Measurements from ENCODE around the gene POLR3A. TPM values are rescaled to one million over a fixed set of nuclear protein-coding genes. Genes with fewer than 3 reads are reported as not detected.

POLR3A gene
- total and polyA plus RNA-seq, 4 experiments from 2014 or later = 4.5 to 17.6 (median 13.3) TPM

DNA sequence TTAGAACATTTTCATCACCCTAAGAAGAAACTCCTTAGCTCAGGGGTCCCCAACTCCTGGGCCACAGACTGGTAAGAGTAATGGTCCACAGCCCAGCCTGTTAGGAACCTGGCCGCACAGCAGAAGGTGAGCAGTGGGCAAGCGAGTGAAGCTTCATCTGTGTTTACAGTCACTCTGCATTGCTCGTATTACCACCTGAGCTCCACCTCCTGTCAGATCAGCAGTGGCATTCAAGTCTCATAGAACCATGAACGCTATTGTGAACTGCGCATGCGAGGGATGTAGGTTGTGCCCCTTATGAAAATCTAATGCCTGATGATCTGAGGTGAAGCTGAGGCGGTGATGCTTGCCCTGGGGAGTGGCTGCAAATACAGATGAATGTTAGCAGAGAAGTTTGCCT lies 65.4 kb downstream of the POLR3A start:
- Histone ChIP-seq H3K9me3 (ENCODE audit: control insufficient read depth in 1 of 2, low read length in 2 of 2) (no peaks in the 10 kb centered on the region), H3K4me3 (ENCODE audit: low read length in 2 of 2) (no peak overlapping the region), H3K27me3 (ENCODE audit: insufficient read depth, low read length) (no peaks in the 10 kb centered on the region), H3K36me3 (ENCODE audit: insufficient read depth, low read length) (no peaks in the 10 kb centered on the region), H3K27ac (ENCODE audit: low read depth, low read length) (no peak overlapping the region), H3K4me1 (ENCODE audit: insufficient read depth, low read length) (no peaks in the 10 kb centered on the region)
- ChIA-PET CTCF (ENCODE audit: partially characterized antibody) (no interaction called here), POLR2A (ENCODE audit: partially characterized antibody) (no interaction called here)
- no peak for DNase-seq
- H3K27ac Mint-ChIP-seq = no peak overlapping the region
- intact Hi-C loops (cut with micrococcal nuclease) = no loop called here
- peaks cover 0 to 3% (median 0%) of the 10 kb centered on the region in 8 donors for H3K9me3 Mint-ChIP-seq
- H3K27me3 Mint-ChIP-seq = peaks cover 0 to 10% of the 10 kb centered on the region in 2 donors
- H3K36me3 Mint-ChIP-seq = no peaks in the 10 kb centered on the region
- no peaks in the 10 kb centered on the region for H3K4me1 Mint-ChIP-seq
- H3K4me3 Mint-ChIP-seq = no peak overlapping the region

DNA sequence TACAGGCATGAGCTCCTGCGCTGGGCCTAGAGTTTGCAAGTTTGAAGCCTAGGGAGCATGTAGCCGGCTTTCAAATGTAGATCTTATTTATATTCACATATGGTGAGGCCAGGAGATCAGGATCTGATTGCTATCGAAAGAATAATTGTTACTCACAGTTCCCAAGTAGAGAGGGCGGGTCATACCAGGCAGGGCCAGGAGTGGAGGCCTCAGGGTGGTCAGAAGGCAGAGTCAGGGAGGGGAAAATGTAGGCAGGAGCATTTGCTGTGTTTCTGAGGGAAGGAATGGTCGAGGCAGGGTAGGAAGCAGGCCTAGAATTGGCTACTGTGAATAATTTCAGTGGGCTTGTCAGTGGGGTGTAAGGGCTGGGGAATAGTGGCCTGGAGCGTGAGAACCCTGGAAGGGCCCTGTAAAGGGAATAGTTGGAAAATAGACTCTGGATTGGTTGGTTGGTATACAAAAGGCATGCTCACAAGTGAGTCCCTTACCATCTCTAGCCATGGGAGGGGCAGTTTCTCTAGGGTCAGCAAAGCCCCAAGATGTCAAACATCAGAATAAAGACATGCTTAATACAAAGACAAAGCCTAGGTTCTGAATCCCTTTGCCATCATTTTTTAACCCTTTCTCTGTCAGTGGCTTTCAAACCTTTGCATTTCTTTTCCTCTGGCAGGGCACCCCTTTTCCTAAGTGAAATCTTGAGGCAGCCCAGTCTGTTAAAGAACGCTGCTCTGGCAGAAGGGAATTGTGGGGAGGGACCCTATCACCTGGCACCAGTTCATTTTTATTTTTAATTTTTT lies 66.8 kb downstream of the POLR3A start:
- no peak overlapping the region for H3K4me3 Mint-ChIP-seq
- Histone ChIP-seq H3K4me1 (ENCODE audit: insufficient read depth, low read length) (no peaks in the 10 kb centered on the region), H3K27ac (ENCODE audit: low read depth, low read length) (no peak overlapping the region), H3K9me3 (ENCODE audit: control insufficient read depth in 1 of 2, low read length in 2 of 2) (no peaks in the 10 kb centered on the region), H3K27me3 (ENCODE audit: insufficient read depth, low read length) (no peaks in the 10 kb centered on the region), H3K4me3 (ENCODE audit: low read length in 2 of 2) (no peak overlapping the region), H3K36me3 (ENCODE audit: insufficient read depth, low read length) (no peaks in the 10 kb centered on the region)
- ChIA-PET POLR2A (ENCODE audit: partially characterized antibody) (no interaction called here), CTCF (ENCODE audit: partially characterized antibody) (no interaction called here)
- H3K27ac Mint-ChIP-seq = no peak overlapping the region
- peaks cover 0 to 3% (median 0%) of the 10 kb centered on the region in 8 donors for H3K9me3 Mint-ChIP-seq
- no peak for DNase-seq
- H3K36me3 Mint-ChIP-seq = no peaks in the 10 kb centered on the region
- no peaks in the 10 kb centered on the region for H3K4me1 Mint-ChIP-seq
- peaks cover 1 to 13% of the 10 kb centered on the region in 2 donors for H3K27me3 Mint-ChIP-seq
- intact Hi-C loops (cut with micrococcal nuclease) = no loop called here

DNA sequence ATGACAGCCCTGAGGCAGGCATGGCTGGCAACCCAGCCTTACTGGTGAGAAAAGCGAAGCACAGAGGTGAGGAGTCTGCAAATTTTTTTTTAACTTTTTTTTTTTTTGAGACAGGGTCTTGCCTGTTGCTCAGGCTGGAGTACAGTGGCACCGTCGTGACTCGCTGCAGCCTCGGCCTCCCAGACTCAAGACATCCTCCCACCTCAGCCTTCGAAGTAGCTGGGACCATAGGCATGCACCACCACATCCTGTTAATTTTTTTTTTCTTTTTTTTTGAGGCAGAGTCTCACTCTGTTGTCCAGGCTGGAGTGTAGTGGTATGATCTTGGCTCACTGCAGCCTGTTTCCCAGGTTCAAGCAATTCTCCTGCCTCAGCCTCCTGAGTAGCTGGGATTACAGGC lies 67.6 kb downstream of the POLR3A start:
- H3K4me3 Mint-ChIP-seq = no peak overlapping the region
- H3K9me3 Mint-ChIP-seq = peaks cover 0 to 3% (median 0%) of the 10 kb centered on the region in 8 donors
- POLR2A ChIA-PET (ENCODE audit: partially characterized antibody) = no interaction called here
- intact Hi-C loops (cut with micrococcal nuclease) = no loop called here
- Histone ChIP-seq H3K9me3 (ENCODE audit: control insufficient read depth in 1 of 2, low read length in 2 of 2) (no peaks in the 10 kb centered on the region), H3K27ac (ENCODE audit: low read depth, low read length) (no peak overlapping the region), H3K4me3 (ENCODE audit: low read length in 2 of 2) (no peak overlapping the region), H3K4me1 (ENCODE audit: insufficient read depth, low read length) (no peaks in the 10 kb centered on the region), H3K36me3 (ENCODE audit: insufficient read depth, low read length) (no peaks in the 10 kb centered on the region), H3K27me3 (ENCODE audit: insufficient read depth, low read length) (no peaks in the 10 kb centered on the region)
- no peaks in the 10 kb centered on the region for H3K36me3 Mint-ChIP-seq
- CTCF ChIA-PET (ENCODE audit: partially characterized antibody) = no interaction called here
- H3K27ac Mint-ChIP-seq = no peak overlapping the region
- no peak for DNase-seq
- H3K4me1 Mint-ChIP-seq = no peaks in the 10 kb centered on the region
- peaks cover 1 to 13% of the 10 kb centered on the region in 2 donors for H3K27me3 Mint-ChIP-seq

DNA sequence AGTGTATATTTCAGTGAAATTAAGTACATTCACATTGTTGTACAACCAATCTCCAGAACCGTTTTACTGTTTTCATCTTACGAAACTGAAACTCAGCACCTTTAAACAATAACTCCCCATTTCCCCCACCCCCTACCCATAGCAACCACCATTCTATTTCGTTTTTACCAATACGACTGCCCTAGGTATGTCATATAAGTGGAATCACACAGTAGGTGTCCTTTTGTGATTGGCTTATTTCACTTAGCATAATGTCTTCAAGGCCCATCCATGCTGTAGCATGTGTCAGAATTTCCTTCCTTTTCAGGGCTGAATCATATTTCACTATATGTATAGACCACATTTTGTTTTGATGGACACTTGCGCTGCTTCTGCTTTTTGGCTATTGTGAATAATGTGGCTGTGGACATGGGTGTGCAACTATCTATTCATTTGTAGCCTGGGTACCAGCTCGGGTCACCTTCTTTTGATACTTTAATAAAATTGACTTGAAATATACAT lies 68.4 kb downstream of the POLR3A start:
- Histone ChIP-seq H3K27ac (ENCODE audit: low read depth, low read length) (no peak overlapping the region), H3K4me1 (ENCODE audit: insufficient read depth, low read length) (no peaks in the 10 kb centered on the region), H3K27me3 (ENCODE audit: insufficient read depth, low read length) (no peaks in the 10 kb centered on the region), H3K4me3 (ENCODE audit: low read length in 2 of 2) (no peak overlapping the region), H3K36me3 (ENCODE audit: insufficient read depth, low read length) (no peaks in the 10 kb centered on the region), H3K9me3 (ENCODE audit: control insufficient read depth in 1 of 2, low read length in 2 of 2) (no peaks in the 10 kb centered on the region)
- ChIA-PET POLR2A (ENCODE audit: partially characterized antibody) (no interaction called here), CTCF (ENCODE audit: partially characterized antibody) (no interaction called here)
- Mint-ChIP-seq H3K4me1 (no peaks in the 10 kb centered on the region), H3K9me3 (peaks cover 0 to 3% (median 0%) of the 10 kb centered on the region in 8 donors), H3K27ac (no peak overlapping the region), H3K4me3 (no peak overlapping the region), H3K27me3 (peaks cover 1 to 15% of the 10 kb centered on the region in 2 donors), H3K36me3 (no peaks in the 10 kb centered on the region)
- intact Hi-C loops (cut with micrococcal nuclease) = no loop called here
- no peak for DNase-seq

DNA sequence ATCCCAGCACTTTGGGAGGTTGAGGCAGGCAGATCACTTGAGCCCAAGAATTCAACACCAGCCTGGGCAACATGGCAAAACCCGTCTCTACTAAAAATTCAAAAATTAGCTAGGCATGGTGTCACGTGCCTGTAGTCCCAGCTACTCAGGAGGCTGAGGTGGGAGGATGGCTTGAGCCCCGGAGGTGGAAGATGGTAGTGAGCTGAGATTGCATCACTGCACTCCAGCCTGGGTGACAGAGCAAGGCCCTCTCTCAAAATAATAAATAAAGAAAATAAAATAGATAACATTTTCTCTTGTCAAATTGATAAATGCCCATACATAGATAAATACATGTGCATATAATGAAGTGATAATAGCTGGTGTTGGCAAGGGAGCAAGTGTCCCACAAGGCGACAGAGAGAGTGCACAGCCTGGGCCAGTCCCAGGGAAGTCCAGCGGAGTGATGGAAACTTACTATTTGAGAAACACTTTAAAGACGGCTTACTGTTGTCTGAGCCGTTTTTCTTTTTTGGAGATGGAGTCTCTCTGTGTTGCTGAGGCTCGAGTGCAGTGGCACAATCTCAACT lies 69.3 kb downstream of the POLR3A start:
- H3K36me3 Mint-ChIP-seq = no peaks in the 10 kb centered on the region
- H3K9me3 Mint-ChIP-seq = peaks cover 0 to 3% (median 0%) of the 10 kb centered on the region in 8 donors
- H3K4me1 Mint-ChIP-seq = no peaks in the 10 kb centered on the region
- Histone ChIP-seq H3K27ac (ENCODE audit: low read depth, low read length) (no peak overlapping the region), H3K36me3 (ENCODE audit: insufficient read depth, low read length) (no peaks in the 10 kb centered on the region), H3K9me3 (ENCODE audit: control insufficient read depth in 1 of 2, low read length in 2 of 2) (no peaks in the 10 kb centered on the region), H3K27me3 (ENCODE audit: insufficient read depth, low read length) (no peaks in the 10 kb centered on the region), H3K4me3 (ENCODE audit: low read length in 2 of 2) (no peak overlapping the region), H3K4me1 (ENCODE audit: insufficient read depth, low read length) (no peaks in the 10 kb centered on the region)
- H3K27me3 Mint-ChIP-seq = peaks cover 1 to 15% of the 10 kb centered on the region in 2 donors
- ChIA-PET CTCF (ENCODE audit: partially characterized antibody) (no interaction called here), POLR2A (ENCODE audit: partially characterized antibody) (no interaction called here)
- H3K4me3 Mint-ChIP-seq = no peak overlapping the region
- H3K27ac Mint-ChIP-seq = no peak overlapping the region
- intact Hi-C loops (cut with micrococcal nuclease) = no loop called here
- no peak for DNase-seq

DNA sequence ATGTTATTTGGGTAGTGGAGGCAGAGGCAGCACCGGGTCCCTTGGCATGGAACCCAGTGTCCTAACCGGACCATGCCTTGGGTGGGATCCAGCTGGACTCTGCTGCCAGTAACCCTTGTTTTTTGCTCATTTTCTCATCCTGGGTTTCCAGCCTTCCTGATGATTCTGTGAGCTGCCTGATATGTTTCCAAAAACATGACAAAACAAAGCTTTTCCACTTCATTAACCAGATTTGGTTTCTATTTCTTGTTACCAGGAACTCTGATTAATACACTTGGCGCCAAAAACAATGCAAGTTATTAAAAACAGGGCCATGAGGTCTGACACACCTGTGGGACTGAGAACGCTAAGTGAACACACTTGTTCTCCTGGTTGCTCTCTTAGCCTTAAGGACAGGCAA lies 69.9 kb downstream of the POLR3A start:
- no peaks in the 10 kb centered on the region for H3K4me1 Mint-ChIP-seq
- Histone ChIP-seq H3K36me3 (ENCODE audit: insufficient read depth, low read length) (no peaks in the 10 kb centered on the region), H3K4me3 (ENCODE audit: low read length in 2 of 2) (no peak overlapping the region), H3K27ac (ENCODE audit: low read depth, low read length) (no peak overlapping the region), H3K9me3 (ENCODE audit: control insufficient read depth in 1 of 2, low read length in 2 of 2) (no peaks in the 10 kb centered on the region), H3K27me3 (ENCODE audit: insufficient read depth, low read length) (no peaks in the 10 kb centered on the region), H3K4me1 (ENCODE audit: insufficient read depth, low read length) (no peaks in the 10 kb centered on the region)
- peaks cover 1 to 12% of the 10 kb centered on the region in 2 donors for H3K27me3 Mint-ChIP-seq
- POLR2A ChIA-PET (ENCODE audit: partially characterized antibody) = no interaction called here
- H3K36me3 Mint-ChIP-seq = no peaks in the 10 kb centered on the region
- CTCF ChIA-PET (ENCODE audit: partially characterized antibody) = no interaction called here
- DNase-seq = no peak
- no peak overlapping the region for H3K4me3 Mint-ChIP-seq
- no peak overlapping the region for H3K27ac Mint-ChIP-seq
- no peaks in the 10 kb centered on the region for H3K9me3 Mint-ChIP-seq
- intact Hi-C loops (cut with micrococcal nuclease) = no loop called here

DNA sequence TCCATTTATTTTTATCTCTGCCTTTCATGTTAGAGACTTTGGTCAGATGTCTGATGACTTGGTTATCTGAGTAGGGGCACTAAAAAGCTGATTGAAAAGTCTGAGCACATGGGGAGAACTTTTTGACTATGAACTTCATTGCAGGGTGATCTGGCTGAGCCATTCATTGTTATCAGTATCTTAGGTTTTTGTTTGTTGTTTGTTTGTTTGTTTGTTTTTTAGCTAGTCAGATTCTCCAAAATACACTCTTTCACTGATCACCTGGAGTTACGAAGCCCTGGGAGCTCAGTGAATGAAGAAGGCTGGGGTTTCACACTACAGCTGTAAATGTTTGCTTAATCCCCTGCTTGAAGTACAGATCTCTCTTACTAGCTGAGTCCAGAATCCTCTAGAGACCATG lies 74.2 kb downstream of the POLR3A start:
- Histone ChIP-seq H3K4me3 (ENCODE audit: low read length in 2 of 2) (no peak overlapping the region), H3K36me3 (ENCODE audit: insufficient read depth, low read length) (no peaks in the 10 kb centered on the region), H3K9me3 (ENCODE audit: control insufficient read depth in 1 of 2, low read length in 2 of 2) (peaks cover 0 to 4% of the 10 kb centered on the region in 2 donors), H3K27ac (ENCODE audit: low read depth, low read length) (no peak overlapping the region), H3K4me1 (ENCODE audit: insufficient read depth, low read length) (no peaks in the 10 kb centered on the region), H3K27me3 (ENCODE audit: insufficient read depth, low read length) (no peaks in the 10 kb centered on the region)
- Mint-ChIP-seq H3K4me1 (no peaks in the 10 kb centered on the region), H3K4me3 (no peak overlapping the region), H3K9me3 (peaks cover 0 to 30% (median 21%) of the 10 kb centered on the region in 8 donors), H3K27ac (no peak overlapping the region), H3K27me3 (peaks cover 6 to 10% of the 10 kb centered on the region in 2 donors), H3K36me3 (peaks cover 0 to 7% of the 10 kb centered on the region in 2 donors)
- DNase-seq = no peak
- ChIA-PET POLR2A (ENCODE audit: partially characterized antibody) (no interaction called here), CTCF (ENCODE audit: partially characterized antibody) (no interaction called here)
- intact Hi-C loops (cut with micrococcal nuclease) = no loop called here

Measured in CD4-positive, alpha-beta memory T cell (primary cell).